WTC11 (cell line): ENCODE results near the gene CPNE4. TPM values are rescaled to one million over a fixed set of nuclear protein-coding genes. Genes with fewer than 3 reads are reported as not detected.
A peak's percentile ranks its signal among the peaks of the same experiment; 100 is the strongest.

Source experiments
- ATAC-seq: fragments of 200-7000 bp; cut with Tn5 transposase; 2 replicates; pipeline ENCODE4 v1.10.0; 2021; ENCODE audit warnings: mild to moderate bottlenecking, moderate library complexity
- CTCF ChIA-PET: fragments of 300-600 bp; sonication (Branson Sonifier 250); formaldehyde crosslinking; loops from one replicate; lab custom pipeline; 2021; ENCODE audit warnings: antibody characterized with exemption; lab: Charles Lee
- POLR2A ChIA-PET: fragments of 350-600 bp; sonication (Branson Sonifier 250); formaldehyde crosslinking; loops from one replicate; lab custom pipeline; 2021; ENCODE audit warnings: antibody characterized with exemption; lab: Charles Lee
- DNase-seq: peaks from one replicate; pipeline ENCODE4 v3.0.0; 2021; ENCODE audit warnings: low spot score
- H3K27ac Mint-ChIP-seq: 2 replicates; pipeline ENCODE4 v1.8.0; 2021; ENCODE audit warnings: mixed read lengths
- H3K27me3 Mint-ChIP-seq: 2 replicates; pipeline ENCODE4 v1.8.0; 2021; ENCODE audit warnings: low read depth, mild to moderate bottlenecking, moderate library complexity, mixed read lengths
- H3K36me3 Mint-ChIP-seq: 2 replicates; pipeline ENCODE4 v1.8.0; 2021; ENCODE audit warnings: mixed read lengths
- H3K4me1 Mint-ChIP-seq: 2 replicates; pipeline ENCODE4 v1.8.0; 2022; ENCODE audit warnings: mixed read lengths
- H3K4me3 Mint-ChIP-seq: 2 replicates; pipeline ENCODE4 v1.8.0; 2021; ENCODE audit warnings: mild to moderate bottlenecking, moderate library complexity, mixed read lengths
- H3K9me3 Mint-ChIP-seq: 2 replicates; pipeline ENCODE4 v1.8.0; 2021; ENCODE audit warnings: mixed read lengths
- CREM ChIP-seq: sonication (generic); formaldehyde crosslinking; IDR thresholded peaks from 2 replicates; pipeline ENCODE4 v1.8.1; 2022; ENCODE audit warnings: mild to moderate bottlenecking, missing genetic modification reagents, moderate library complexity
- ELF4 ChIP-seq: sonication (generic); formaldehyde crosslinking; IDR thresholded peaks from 2 replicates; pipeline ENCODE4 v1.8.1; 2022; ENCODE audit warnings: low read depth, mild to moderate bottlenecking, moderate library complexity, missing genetic modification reagents
- ESRRA ChIP-seq: sonication (generic); formaldehyde crosslinking; IDR thresholded peaks from 2 replicates; pipeline ENCODE4 v1.8.1; 2022; ENCODE audit warnings: mild to moderate bottlenecking, missing genetic modification reagents, borderline replicate concordance
- IRF2 ChIP-seq: sonication (generic); formaldehyde crosslinking; IDR thresholded peaks from 2 replicates; pipeline ENCODE4 v1.8.0; 2022; ENCODE audit warnings: low read depth, missing genetic modification reagents, borderline replicate concordance
- JUN ChIP-seq: sonication (generic); formaldehyde crosslinking; IDR thresholded peaks from 2 replicates; pipeline ENCODE4 v1.8.0; 2023; ENCODE audit warnings: mild to moderate bottlenecking, missing genetic modification reagents
- KAT7 ChIP-seq: sonication (generic); formaldehyde crosslinking; IDR thresholded peaks from 2 replicates; pipeline ENCODE4 v1.8.1; 2023; ENCODE audit warnings: missing genetic modification reagents, mild to moderate bottlenecking, borderline replicate concordance
- RORB ChIP-seq: fragments of 250-450 bp; sonication (Bioruptor Pico); IDR thresholded peaks from 2 replicates; pipeline ENCODE4 v1.9.0; 2021; ENCODE audit warnings: mild to moderate bottlenecking
- TCF7 ChIP-seq: sonication (generic); formaldehyde crosslinking; IDR thresholded peaks from 2 replicates; pipeline ENCODE4 v1.8.0; 2022; ENCODE audit warnings: mild to moderate bottlenecking, low read depth, missing genetic modification reagents, moderate library complexity
- ZNF423 ChIP-seq: fragments of 250-450 bp; sonication (Bioruptor Pico); IDR thresholded peaks from 2 replicates; pipeline ENCODE4 v2.1.2; 2022; ENCODE audit warnings: mild to moderate bottlenecking, moderate library complexity
- total RNA-seq: library from RNA; stranded (reverse); gene quantifications from 3 replicates; pipeline ENCODE4 v1.2.3, GENCODE V29; 2021
- TF ChIP-seq, protein P1 (sequence below): fragments of 250-450 bp; sonication (Bioruptor Pico); IDR thresholded peaks from 2 replicates; pipeline ENCODE4 v2.1.2; 2022; ENCODE audit warnings: mild to moderate bottlenecking, moderate library complexity
- TF ChIP-seq, protein P2 (sequence below): fragments of 250-450 bp; sonication (Bioruptor Pico); IDR thresholded peaks from 2 replicates; pipeline ENCODE4 v1.9.0; 2021; ENCODE audit warnings: moderate library complexity, mild to moderate bottlenecking, inconsistent platforms, borderline replicate concordance
- TF ChIP-seq, protein P3 (sequence below): sonication (generic); formaldehyde crosslinking; IDR thresholded peaks from 2 replicates; pipeline ENCODE4 v1.8.1; 2023; ENCODE audit warnings: mild to moderate bottlenecking, missing genetic modification reagents, moderate library complexity
- TF ChIP-seq, protein P4 (sequence below): sonication (generic); formaldehyde crosslinking; IDR thresholded peaks from 2 replicates; pipeline ENCODE4 v1.8.0; 2023; ENCODE audit warnings: missing genetic modification reagents, mild to moderate bottlenecking, borderline replicate concordance
- TF ChIP-seq, protein P5 (sequence below): sonication (generic); formaldehyde crosslinking; IDR thresholded peaks from 2 replicates; pipeline ENCODE4 v1.8.0; 2023; ENCODE audit warnings: mild to moderate bottlenecking, missing genetic modification reagents
- TF ChIP-seq, protein P6 (sequence below): sonication (generic); formaldehyde crosslinking; IDR thresholded peaks from 2 replicates; pipeline ENCODE4 v1.8.1; 2022; ENCODE audit warnings: missing genetic modification reagents, borderline replicate concordance
- TF ChIP-seq, protein P7 (sequence below): sonication (generic); formaldehyde crosslinking; IDR thresholded peaks from 2 replicates; pipeline ENCODE4 v1.8.1; 2023; ENCODE audit warnings: mild to moderate bottlenecking, moderate library complexity, missing genetic modification reagents
- TF ChIP-seq, protein P8 (sequence below): sonication (generic); formaldehyde crosslinking; IDR thresholded peaks from 2 replicates; pipeline ENCODE4 v1.8.0; 2023; ENCODE audit warnings: missing genetic modification reagents
- TF ChIP-seq, protein P9 (sequence below): sonication (generic); formaldehyde crosslinking; IDR thresholded peaks from 2 replicates; pipeline ENCODE4 v1.8.1; 2023; ENCODE audit warnings: mild to moderate bottlenecking, missing genetic modification reagents, moderate library complexity
- TF ChIP-seq, protein P10 (sequence below): sonication (generic); formaldehyde crosslinking; IDR thresholded peaks from 2 replicates; pipeline ENCODE4 v1.8.1; 2023; ENCODE audit warnings: mild to moderate bottlenecking, missing genetic modification reagents

Gene CPNE4
- total RNA-seq, 1 experiment from 2014 or later, result 2.4 TPM

DNA sequence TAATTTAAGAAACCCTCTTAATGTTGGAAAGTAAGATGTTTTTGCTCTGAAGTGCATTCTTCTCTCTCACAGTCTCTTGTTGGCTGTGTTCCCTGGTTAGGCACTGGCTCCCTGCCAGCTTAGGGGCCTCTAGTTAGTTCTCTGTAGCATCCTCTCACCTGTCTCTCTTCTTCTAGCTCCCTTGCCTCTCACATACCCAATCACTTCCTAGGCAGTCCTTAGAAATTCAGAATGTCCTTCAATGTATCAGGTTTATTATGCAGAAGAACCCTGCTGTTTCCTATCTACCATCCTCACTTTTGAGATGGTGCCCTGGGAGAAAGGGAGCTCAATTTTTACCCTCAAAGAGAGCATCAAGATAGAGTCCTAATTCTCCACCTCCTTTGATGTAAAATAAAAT is 36.2 kb upstream of the CPNE4 start (continued):
- TF ChIP-seq, protein P1, sequence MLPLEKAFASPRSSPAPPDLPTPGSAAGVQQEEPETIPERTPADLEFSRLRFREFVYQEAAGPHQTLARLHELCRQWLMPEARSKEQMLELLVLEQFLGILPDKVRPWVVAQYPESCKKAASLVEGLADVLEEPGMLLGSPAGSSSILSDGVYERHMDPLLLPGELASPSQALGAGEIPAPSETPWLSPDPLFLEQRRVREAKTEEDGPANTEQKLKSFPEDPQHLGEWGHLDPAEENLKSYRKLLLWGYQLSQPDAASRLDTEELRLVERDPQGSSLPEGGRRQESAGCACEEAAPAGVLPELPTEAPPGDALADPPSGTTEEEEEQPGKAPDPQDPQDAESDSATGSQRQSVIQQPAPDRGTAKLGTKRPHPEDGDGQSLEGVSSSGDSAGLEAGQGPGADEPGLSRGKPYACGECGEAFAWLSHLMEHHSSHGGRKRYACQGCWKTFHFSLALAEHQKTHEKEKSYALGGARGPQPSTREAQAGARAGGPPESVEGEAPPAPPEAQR, result no peak
- TF ChIP-seq, protein P2, sequence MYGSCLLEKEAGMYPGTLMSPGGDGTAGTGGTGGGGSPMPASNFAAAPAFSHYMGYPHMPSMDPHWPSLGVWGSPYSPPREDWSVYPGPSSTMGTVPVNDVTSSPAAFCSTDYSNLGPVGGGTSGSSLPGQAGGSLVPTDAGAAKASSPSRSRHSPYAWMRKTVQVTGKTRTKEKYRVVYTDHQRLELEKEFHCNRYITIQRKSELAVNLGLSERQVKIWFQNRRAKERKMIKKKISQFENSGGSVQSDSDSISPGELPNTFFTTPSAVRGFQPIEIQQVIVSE (CRISPR knock-in tag), result no peak
- TF ChIP-seq TCF7 (CRISPR knock-in tag) (no peak), ELF4 (CRISPR knock-in tag) (no peak)
- TF ChIP-seq, protein P3, sequence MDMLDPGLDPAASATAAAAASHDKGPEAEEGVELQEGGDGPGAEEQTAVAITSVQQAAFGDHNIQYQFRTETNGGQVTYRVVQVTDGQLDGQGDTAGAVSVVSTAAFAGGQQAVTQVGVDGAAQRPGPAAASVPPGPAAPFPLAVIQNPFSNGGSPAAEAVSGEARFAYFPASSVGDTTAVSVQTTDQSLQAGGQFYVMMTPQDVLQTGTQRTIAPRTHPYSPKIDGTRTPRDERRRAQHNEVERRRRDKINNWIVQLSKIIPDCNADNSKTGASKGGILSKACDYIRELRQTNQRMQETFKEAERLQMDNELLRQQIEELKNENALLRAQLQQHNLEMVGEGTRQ (CRISPR knock-in tag), result no peak
- TF ChIP-seq, protein P4, sequence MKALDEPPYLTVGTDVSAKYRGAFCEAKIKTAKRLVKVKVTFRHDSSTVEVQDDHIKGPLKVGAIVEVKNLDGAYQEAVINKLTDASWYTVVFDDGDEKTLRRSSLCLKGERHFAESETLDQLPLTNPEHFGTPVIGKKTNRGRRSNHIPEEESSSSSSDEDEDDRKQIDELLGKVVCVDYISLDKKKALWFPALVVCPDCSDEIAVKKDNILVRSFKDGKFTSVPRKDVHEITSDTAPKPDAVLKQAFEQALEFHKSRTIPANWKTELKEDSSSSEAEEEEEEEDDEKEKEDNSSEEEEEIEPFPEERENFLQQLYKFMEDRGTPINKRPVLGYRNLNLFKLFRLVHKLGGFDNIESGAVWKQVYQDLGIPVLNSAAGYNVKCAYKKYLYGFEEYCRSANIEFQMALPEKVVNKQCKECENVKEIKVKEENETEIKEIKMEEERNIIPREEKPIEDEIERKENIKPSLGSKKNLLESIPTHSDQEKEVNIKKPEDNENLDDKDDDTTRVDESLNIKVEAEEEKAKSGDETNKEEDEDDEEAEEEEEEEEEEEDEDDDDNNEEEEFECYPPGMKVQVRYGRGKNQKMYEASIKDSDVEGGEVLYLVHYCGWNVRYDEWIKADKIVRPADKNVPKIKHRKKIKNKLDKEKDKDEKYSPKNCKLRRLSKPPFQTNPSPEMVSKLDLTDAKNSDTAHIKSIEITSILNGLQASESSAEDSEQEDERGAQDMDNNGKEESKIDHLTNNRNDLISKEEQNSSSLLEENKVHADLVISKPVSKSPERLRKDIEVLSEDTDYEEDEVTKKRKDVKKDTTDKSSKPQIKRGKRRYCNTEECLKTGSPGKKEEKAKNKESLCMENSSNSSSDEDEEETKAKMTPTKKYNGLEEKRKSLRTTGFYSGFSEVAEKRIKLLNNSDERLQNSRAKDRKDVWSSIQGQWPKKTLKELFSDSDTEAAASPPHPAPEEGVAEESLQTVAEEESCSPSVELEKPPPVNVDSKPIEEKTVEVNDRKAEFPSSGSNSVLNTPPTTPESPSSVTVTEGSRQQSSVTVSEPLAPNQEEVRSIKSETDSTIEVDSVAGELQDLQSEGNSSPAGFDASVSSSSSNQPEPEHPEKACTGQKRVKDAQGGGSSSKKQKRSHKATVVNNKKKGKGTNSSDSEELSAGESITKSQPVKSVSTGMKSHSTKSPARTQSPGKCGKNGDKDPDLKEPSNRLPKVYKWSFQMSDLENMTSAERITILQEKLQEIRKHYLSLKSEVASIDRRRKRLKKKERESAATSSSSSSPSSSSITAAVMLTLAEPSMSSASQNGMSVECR (CRISPR knock-in tag), result no peak
- TF ChIP-seq, protein P5, sequence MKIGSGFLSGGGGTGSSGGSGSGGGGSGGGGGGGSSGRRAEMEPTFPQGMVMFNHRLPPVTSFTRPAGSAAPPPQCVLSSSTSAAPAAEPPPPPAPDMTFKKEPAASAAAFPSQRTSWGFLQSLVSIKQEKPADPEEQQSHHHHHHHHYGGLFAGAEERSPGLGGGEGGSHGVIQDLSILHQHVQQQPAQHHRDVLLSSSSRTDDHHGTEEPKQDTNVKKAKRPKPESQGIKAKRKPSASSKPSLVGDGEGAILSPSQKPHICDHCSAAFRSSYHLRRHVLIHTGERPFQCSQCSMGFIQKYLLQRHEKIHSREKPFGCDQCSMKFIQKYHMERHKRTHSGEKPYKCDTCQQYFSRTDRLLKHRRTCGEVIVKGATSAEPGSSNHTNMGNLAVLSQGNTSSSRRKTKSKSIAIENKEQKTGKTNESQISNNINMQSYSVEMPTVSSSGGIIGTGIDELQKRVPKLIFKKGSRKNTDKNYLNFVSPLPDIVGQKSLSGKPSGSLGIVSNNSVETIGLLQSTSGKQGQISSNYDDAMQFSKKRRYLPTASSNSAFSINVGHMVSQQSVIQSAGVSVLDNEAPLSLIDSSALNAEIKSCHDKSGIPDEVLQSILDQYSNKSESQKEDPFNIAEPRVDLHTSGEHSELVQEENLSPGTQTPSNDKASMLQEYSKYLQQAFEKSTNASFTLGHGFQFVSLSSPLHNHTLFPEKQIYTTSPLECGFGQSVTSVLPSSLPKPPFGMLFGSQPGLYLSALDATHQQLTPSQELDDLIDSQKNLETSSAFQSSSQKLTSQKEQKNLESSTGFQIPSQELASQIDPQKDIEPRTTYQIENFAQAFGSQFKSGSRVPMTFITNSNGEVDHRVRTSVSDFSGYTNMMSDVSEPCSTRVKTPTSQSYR (CRISPR knock-in tag), result no peak
- TF ChIP-seq, all 79 proteins: peak for 0

DNA sequence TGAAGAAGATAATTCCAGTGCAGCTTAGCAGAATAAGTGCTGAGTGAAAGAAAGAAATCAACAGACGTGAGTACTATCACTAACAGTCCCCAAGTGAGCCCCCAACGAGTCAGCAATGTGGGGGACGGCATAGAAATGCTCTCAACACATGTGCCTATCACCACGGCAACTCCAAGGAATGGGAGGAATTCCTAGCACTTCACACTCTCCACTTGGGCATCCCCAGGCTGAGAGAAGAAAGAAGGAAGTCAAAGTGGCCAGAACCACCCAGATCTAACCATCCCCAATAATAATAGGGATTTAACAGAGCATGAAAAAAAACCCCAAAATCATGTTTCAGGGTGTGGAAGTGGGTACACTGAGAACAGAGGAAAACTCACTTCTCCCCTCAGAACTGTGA is 29.3 kb upstream of the CPNE4 start:
- DNase-seq, result peak; percentile 48
- H3K27me3 Mint-ChIP-seq, result peaks cover 70% of the 10 kb centered on the region
- H3K9me3 Mint-ChIP-seq, result peaks cover 9% of the 10 kb centered on the region
- POLR2A ChIA-PET, result no interaction called here
- H3K4me3 Mint-ChIP-seq, result no peak overlapping the region
- H3K27ac Mint-ChIP-seq, result no peak overlapping the region
- H3K4me1 Mint-ChIP-seq, result peaks cover 10% of the 10 kb centered on the region
- H3K36me3 Mint-ChIP-seq, result no peaks in the 10 kb centered on the region
- CTCF ChIA-PET, result interaction anchor here (0.8 kb wide), 1 partner anchor 25 kb away, joined by 3 read pairs; no protein-coding TSS in a partner anchor
- ATAC-seq, result peak; percentile 97
- no peak for TF ChIP-seq IRF2
- no peak for TF ChIP-seq JUN
- TF ChIP-seq, protein P6, sequence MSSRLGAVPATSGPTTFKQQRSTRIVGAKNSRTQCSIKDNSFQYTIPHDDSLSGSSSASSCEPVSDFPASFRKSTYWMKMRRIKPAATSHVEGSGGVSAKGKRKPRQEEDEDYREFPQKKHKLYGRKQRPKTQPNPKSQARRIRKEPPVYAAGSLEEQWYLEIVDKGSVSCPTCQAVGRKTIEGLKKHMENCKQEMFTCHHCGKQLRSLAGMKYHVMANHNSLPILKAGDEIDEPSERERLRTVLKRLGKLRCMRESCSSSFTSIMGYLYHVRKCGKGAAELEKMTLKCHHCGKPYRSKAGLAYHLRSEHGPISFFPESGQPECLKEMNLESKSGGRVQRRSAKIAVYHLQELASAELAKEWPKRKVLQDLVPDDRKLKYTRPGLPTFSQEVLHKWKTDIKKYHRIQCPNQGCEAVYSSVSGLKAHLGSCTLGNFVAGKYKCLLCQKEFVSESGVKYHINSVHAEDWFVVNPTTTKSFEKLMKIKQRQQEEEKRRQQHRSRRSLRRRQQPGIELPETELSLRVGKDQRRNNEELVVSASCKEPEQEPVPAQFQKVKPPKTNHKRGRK, result no peak
- TF ChIP-seq CREM (CRISPR knock-in tag), result no peak
- TF ChIP-seq, protein P7, sequence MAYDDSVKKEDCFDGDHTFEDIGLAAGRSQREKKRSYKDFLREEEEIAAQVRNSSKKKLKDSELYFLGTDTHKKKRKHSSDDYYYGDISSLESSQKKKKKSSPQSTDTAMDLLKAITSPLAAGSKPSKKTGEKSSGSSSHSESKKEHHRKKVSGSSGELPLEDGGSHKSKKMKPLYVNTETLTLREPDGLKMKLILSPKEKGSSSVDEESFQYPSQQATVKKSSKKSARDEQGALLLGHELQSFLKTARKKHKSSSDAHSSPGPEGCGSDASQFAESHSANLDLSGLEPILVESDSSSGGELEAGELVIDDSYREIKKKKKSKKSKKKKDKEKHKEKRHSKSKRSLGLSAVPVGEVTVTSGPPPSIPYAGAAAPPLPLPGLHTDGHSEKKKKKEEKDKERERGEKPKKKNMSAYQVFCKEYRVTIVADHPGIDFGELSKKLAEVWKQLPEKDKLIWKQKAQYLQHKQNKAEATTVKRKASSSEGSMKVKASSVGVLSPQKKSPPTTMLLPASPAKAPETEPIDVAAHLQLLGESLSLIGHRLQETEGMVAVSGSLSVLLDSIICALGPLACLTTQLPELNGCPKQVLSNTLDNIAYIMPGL (CRISPR knock-in tag), result no peak
- no peak for TF ChIP-seq RORB (CRISPR knock-in tag)
- TF ChIP-seq, protein P8, sequence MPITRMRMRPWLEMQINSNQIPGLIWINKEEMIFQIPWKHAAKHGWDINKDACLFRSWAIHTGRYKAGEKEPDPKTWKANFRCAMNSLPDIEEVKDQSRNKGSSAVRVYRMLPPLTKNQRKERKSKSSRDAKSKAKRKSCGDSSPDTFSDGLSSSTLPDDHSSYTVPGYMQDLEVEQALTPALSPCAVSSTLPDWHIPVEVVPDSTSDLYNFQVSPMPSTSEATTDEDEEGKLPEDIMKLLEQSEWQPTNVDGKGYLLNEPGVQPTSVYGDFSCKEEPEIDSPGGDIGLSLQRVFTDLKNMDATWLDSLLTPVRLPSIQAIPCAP (CRISPR knock-in tag), result no peak
- TF ChIP-seq, protein P9, sequence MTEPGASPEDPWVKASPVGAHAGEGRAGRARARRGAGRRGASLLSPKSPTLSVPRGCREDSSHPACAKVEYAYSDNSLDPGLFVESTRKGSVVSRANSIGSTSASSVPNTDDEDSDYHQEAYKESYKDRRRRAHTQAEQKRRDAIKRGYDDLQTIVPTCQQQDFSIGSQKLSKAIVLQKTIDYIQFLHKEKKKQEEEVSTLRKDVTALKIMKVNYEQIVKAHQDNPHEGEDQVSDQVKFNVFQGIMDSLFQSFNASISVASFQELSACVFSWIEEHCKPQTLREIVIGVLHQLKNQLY (CRISPR knock-in tag), result no peak
- TF ChIP-seq, protein P10, sequence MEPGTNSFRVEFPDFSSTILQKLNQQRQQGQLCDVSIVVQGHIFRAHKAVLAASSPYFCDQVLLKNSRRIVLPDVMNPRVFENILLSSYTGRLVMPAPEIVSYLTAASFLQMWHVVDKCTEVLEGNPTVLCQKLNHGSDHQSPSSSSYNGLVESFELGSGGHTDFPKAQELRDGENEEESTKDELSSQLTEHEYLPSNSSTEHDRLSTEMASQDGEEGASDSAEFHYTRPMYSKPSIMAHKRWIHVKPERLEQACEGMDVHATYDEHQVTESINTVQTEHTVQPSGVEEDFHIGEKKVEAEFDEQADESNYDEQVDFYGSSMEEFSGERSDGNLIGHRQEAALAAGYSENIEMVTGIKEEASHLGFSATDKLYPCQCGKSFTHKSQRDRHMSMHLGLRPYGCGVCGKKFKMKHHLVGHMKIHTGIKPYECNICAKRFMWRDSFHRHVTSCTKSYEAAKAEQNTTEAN (CRISPR knock-in tag), result no peak
- no peak for TF ChIP-seq KAT7 (CRISPR knock-in tag)
- TF ChIP-seq ZNF423, result no peak
- no peak for TF ChIP-seq ESRRA (CRISPR knock-in tag)
